AG10803 (cell line): ENCODE measurements around the gene BMAL2.

ENCODE experiments used
- DNase-seq: peaks from one replicate; pipeline ENCODE4 v3.0.0; 2010; ENCODE audit warnings: low read depth
- H3K4me3 ChIP-seq: 2 replicates; pipeline ENCODE4 v1.5.1; 2011; ENCODE audit warnings: mild to moderate bottlenecking, low read length, control low read depth
- CTCF ChIP-seq: conservative IDR thresholded peaks from 2 replicates; pipeline ENCODE4 v1.5.1; 2011; ENCODE audit warnings: mild to moderate bottlenecking, low read length, control low read depth, inconsistent platforms

Gene BMAL2

GRCh38 chr12:27332714-27333402 lies at the start of gene BMAL2:
Gene BMAL2 (plus strand): TSS chr12:27332836. CDS start chr12:27333073, 237 bp downstream.
- H3K4me3 ChIP-seq = peak within 1 kb of the TSS; percentile 73
- TF ChIP-seq CTCF = no peak
- peak; percentile 26 for DNase-seq

GRCh38 chr12:27284021-27284420 lies 48.6 kb upstream of the BMAL2 start:
- no peak for TF ChIP-seq CTCF
- no peak for DNase-seq

GRCh38 chr12:27284751-27285150 lies 47.9 kb upstream of the BMAL2 start:
- peak; percentile 66 for DNase-seq
- no peak for TF ChIP-seq CTCF
- no peak overlapping the region for H3K4me3 ChIP-seq

More at GRCh38 chr12:27284021-27284420, 48.6 kb upstream of the BMAL2 start:
- H3K4me3 ChIP-seq = no peak overlapping the region

GRCh38 chr12:27285403-27285802 lies 47.2 kb upstream of the BMAL2 start:
- no peak for DNase-seq
- no peak overlapping the region for H3K4me3 ChIP-seq
- TF ChIP-seq CTCF = no peak

GRCh38 chr12:27289414-27289813 lies 43.2 kb upstream of the BMAL2 start:
- peak; percentile 10 for DNase-seq
- H3K4me3 ChIP-seq = no peak overlapping the region
- no peak for TF ChIP-seq CTCF

GRCh38 chr12:27290501-27291168 lies 42.0 kb upstream of the BMAL2 start:
- DNase-seq = no peak
- no peak for TF ChIP-seq CTCF
- no peak overlapping the region for H3K4me3 ChIP-seq

- DNase-seq = no peak
- H3K4me3 ChIP-seq = no peak overlapping the region
- no peak for TF ChIP-seq CTCF
These were observed 40.8 kb upstream of the BMAL2 start for GRCh38 chr12:27291862-27292261.
